Measurements from ENCODE around the gene SLC9A9. TPM values are rescaled to one million over a fixed set of nuclear protein-coding genes. Genes with fewer than 3 reads are reported as not detected.
A peak's percentile ranks its signal among the peaks of the same experiment; 100 is the strongest.

The SLC9A9 gene
- total and polyA plus RNA-seq, 10 donors, result 10.8 to 58.2 (median 44.7) TPM

DNA sequence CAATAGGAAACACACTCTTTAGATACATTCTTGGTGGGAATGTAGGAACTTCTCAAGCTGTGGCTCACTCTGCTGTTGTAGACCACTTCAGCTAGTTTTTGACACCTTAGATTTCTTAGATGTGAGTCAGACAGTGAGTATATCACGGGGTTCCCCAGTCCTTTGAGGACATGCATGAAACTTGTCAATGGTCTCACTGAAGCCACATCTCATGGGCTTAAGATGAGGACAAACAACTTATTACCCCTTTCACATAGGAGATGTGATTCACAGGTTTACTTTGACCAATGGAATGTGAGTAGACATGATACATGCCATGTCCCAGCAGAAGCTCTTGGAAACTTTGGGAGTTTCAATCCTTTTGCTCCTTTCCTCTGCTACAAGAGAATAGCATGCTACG lies 403.1 kb downstream of the SLC9A9 start:
- Histone ChIP-seq H3K4me1 (peaks cover 0 to 25% (median 5%) of the 10 kb centered on the region in 6 donors), H3K36me3 (peaks cover 0 to 3% (median 0%) of the 10 kb centered on the region in 6 donors), H3K9me3 (no peaks in the 10 kb centered on the region), H3K27ac (peak overlapping the region in 4 of 8 donors; percentile 61 to 82 (median 74)), H3K27me3 (replicated peaks in 1 of 7) (no peaks in the 10 kb centered on the region), H3K4me3 (no peak overlapping the region)
- intact Hi-C loops (cut with DNase I; ENCODE audit: low total_unique reads), result no loop called here
- 78 to 90% (median 88%) methylated on average over 2 of the region's 2 CpGs for WGBS, 5 donors
- DNase-seq, result no peak
- TF ChIP-seq, protein P1, sequence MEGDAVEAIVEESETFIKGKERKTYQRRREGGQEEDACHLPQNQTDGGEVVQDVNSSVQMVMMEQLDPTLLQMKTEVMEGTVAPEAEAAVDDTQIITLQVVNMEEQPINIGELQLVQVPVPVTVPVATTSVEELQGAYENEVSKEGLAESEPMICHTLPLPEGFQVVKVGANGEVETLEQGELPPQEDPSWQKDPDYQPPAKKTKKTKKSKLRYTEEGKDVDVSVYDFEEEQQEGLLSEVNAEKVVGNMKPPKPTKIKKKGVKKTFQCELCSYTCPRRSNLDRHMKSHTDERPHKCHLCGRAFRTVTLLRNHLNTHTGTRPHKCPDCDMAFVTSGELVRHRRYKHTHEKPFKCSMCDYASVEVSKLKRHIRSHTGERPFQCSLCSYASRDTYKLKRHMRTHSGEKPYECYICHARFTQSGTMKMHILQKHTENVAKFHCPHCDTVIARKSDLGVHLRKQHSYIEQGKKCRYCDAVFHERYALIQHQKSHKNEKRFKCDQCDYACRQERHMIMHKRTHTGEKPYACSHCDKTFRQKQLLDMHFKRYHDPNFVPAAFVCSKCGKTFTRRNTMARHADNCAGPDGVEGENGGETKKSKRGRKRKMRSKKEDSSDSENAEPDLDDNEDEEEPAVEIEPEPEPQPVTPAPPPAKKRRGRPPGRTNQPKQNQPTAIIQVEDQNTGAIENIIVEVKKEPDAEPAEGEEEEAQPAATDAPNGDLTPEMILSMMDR (IDR thresholded peaks at IDR 0.05 in 8 of 11, conservative IDR thresholded peaks at IDR 0.05 in 3 of 11), result no peak
- TF ChIP-seq POLR2A (IDR thresholded peaks at IDR 0.05), result no peak
- TF ChIP-seq POLR2AphosphoS5 (IDR thresholded peaks at IDR 0.05), result no peak

DNA sequence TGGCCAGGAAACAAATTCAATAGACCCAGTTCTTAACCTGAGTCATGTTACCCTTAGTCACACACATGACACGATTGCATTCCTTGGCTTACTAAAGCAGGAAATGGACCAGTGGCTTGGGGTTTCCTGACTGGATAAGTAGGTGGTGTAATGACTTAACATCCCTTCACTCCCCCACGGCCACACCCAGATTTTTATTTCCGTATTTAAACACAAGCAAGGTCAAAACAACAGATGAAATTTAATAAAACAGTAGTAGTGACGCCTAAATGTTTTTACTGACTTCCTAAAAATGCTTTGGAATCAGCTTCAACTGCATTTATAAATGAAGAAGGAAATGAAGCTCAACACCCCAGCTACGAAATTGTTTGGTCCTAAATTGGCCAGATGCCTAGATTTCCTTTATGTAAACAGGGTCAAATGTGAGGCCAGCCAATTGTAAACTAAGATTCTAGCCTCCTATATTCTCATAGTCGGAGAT lies 404.4 kb downstream of the SLC9A9 start:
- Histone ChIP-seq H3K27ac (peak overlapping the region in 7 of 8 donors; percentile 59 to 82 (median 63)), H3K27me3 (replicated peaks in 1 of 7) (no peaks in the 10 kb centered on the region), H3K4me1 (peaks cover 0 to 25% (median 5%) of the 10 kb centered on the region in 6 donors), H3K4me3 (no peak overlapping the region), H3K9me3 (no peaks in the 10 kb centered on the region), H3K36me3 (peaks cover 0 to 3% (median 0%) of the 10 kb centered on the region in 6 donors)
- 22 to 27% (median 25%) methylated on average over 6 of the region's 6 CpGs for WGBS, 5 donors
- no peak for TF ChIP-seq POLR2A (IDR thresholded peaks at IDR 0.05)
- TF ChIP-seq POLR2AphosphoS5 (IDR thresholded peaks at IDR 0.05), result peak in 1 of 3 donors; percentile 77
- intact Hi-C loops (cut with DNase I; ENCODE audit: low total_unique reads), result no loop called here
- DNase-seq, result no peak

DNA sequence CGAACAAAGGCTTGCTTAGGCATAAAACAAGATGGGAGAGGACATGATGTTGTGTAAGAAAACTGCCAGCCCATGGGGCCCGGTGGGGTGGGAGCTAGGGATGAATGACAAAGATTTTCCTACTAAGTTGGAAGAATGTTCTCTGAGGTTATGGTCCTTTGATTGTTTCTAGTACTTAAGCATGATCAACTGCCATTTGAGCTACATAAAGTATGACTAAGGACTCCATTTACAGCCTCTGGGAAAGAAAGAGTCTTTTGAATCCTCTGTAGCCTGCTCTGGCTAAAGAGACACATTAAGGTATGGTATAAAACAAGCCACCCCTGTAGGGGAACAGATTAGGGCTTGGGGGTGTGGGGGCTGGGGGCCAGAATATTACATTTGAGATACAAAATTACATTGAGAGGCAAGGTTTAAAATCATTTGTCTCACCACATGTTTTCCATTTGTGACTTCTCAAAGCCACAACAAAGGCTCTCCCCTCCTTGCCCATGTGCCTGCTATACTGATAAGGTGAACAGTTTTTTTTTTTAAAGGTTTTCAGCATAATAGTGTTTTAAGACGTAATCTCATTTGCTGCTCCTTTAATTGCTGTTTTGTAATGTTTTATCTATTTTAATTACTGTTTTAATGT lies 405.3 kb downstream of the SLC9A9 start:
- Histone ChIP-seq H3K9me3 (no peaks in the 10 kb centered on the region), H3K4me3 (no peak overlapping the region), H3K36me3 (peaks cover 0 to 2% (median 0%) of the 10 kb centered on the region in 6 donors), H3K27ac (peak overlapping the region in 6 of 8 donors; percentile 61 to 82 (median 72)), H3K4me1 (peaks cover 0 to 25% (median 5%) of the 10 kb centered on the region in 6 donors), H3K27me3 (replicated peaks in 1 of 7) (no peaks in the 10 kb centered on the region)
- intact Hi-C loops (cut with DNase I; ENCODE audit: low total_unique reads), result no loop called here
- 80 to 87% (median 83%) methylated on average over 3 of the region's 3 CpGs for WGBS, 5 donors
- DNase-seq, result no peak
- TF ChIP-seq POLR2AphosphoS5 (IDR thresholded peaks at IDR 0.05) (no peak), POLR2A (IDR thresholded peaks at IDR 0.05) (no peak)
- TF ChIP-seq, protein P1 (IDR thresholded peaks at IDR 0.05 in 8 of 11, conservative IDR thresholded peaks at IDR 0.05 in 3 of 11), result no peak

DNA sequence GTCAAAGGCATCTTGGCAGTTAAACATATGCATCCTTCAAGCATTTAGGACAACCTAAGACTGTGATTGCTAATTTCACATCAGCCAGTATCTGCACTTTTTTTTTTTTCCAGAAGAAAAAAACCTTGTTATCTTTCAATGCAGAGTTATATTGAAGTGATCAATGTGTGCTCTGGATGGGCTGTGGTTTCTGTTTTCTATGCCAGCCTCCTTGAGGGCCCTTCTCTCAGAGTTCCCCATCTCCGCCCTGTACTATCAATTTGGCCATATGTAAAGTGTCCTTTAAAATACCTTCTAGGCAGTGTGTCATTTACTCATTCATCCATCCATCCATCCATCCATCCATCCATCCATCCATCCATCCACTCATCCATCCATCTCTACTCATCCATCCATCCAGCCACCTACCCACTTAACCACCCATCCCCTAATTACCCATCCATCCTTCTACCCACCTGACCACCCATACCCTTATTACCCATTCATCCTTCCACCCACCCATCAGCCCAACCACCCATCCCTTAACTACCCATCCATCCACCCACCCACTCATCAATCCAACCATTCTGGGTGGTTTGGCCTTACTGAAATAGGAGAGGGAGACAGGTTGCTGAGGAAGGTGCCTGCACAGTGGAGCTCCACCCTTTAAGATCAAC lies 406.6 kb downstream of the SLC9A9 start:
- Histone ChIP-seq H3K36me3 (no peaks in the 10 kb centered on the region), H3K27me3 (replicated peaks in 1 of 7) (no peaks in the 10 kb centered on the region), H3K9me3 (no peaks in the 10 kb centered on the region), H3K27ac (no peak overlapping the region), H3K4me1 (peaks cover 0 to 25% (median 5%) of the 10 kb centered on the region in 6 donors), H3K4me3 (no peak overlapping the region)
- WGBS, 5 donors, result 93 to 100% (median 96%) methylated on average over 1 of the region's 1 CpG
- intact Hi-C loops (cut with DNase I; ENCODE audit: low total_unique reads), result no loop called here
- TF ChIP-seq, protein P1 (IDR thresholded peaks at IDR 0.05 in 8 of 11, conservative IDR thresholded peaks at IDR 0.05 in 3 of 11), result no peak
- no peak for TF ChIP-seq POLR2AphosphoS5 (IDR thresholded peaks at IDR 0.05)
- TF ChIP-seq POLR2A (IDR thresholded peaks at IDR 0.05), result no peak
- no peak for DNase-seq
